ENCODE measurements around the gene BTBD18.

DNA sequence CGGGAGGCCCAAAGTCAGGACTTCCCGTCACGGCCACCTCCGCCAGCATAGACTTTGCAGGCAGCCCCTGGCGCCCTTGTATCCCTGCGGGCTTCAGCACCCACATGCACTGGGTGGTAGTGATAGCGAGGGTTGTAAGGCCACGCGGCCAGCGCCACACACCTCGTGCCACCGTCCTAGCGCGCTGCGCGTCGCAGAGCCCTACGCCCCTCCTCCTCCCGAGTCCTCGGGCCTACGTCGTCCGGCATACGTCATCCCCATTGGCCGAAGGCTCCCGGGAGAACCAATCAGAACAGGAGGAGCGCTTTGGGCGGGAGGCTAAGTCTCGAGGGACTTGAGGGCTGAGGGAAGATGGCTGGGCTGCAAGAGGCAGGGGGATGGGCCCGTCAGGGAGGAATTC is 1.3 kb upstream of the BTBD18 start:
- TF ChIP-seq TCF12 (IDR thresholded peaks at IDR 0.05; ENCODE audit: low read depth) (no peak), YY1 (IDR thresholded peaks at IDR 0.05; ENCODE audit: low read depth) (no peak), EGR1 (IDR thresholded peaks at IDR 0.05) (no peak), EP300 (IDR thresholded peaks at IDR 0.05; ENCODE audit: borderline replicate concordance) (no peak)

Measured in Ishikawa (cell line).